ENCODE results near the gene NAIF1.

- TF ChIP-seq CTCF (IDR thresholded peaks at IDR 0.05) (no peak), POLR2A (IDR thresholded peaks at IDR 0.05) (no peak)
These were observed 17.6 kb upstream of the NAIF1 start for GRCh38 chr9:128084746-128085145.
